NCI-H1105 (cell line): ENCODE data around the gene VAT1L.

Source experiments
- DNase-seq: peaks from one replicate; lab custom pipeline; 2025; lab: John Stamatoyannopoulos, UW

VAT1L gene

DNA sequence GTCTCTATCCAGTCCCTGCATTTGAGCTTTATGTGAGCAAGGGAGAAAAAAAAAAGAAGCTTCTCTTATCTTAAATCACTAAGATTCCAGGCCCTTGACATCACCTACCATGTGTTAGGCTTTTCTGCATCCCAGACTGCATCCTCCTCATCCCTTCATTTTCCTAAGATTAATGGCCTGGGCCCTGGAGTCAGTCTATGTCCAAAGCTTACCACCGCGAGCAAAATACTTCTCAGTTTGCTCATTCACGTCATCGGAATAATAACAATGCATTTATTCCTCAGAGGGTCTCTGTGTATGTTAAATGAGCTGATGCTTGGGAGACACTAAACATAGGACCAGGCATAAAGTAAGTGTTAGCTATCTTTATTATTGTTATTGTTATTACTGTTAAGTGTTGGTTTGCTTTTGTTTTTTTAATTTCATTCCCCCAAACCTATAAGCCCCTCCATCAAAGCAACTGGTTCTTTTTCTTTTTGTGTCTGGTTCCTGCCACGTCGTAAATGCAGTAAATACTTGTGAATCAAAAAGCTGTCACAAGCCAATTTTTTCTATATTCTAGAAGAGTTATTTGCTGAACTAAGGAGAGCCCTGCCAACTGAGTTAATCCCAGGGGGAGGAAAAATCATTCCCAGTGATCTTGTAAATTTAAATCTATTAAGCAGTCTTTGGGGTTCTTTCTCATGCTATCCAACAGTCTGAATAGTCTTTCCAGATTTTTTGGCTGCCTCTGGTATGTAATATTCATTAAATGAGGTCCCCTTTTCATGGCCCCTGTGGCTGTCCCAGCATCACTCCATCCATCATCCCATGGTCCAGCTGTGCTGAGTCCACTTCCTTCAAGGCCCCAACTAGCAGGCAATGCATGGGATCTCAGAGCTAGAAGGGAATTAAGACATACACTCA lies 46.5 kb downstream of the VAT1L start:
- DNase-seq = no peak

DNA sequence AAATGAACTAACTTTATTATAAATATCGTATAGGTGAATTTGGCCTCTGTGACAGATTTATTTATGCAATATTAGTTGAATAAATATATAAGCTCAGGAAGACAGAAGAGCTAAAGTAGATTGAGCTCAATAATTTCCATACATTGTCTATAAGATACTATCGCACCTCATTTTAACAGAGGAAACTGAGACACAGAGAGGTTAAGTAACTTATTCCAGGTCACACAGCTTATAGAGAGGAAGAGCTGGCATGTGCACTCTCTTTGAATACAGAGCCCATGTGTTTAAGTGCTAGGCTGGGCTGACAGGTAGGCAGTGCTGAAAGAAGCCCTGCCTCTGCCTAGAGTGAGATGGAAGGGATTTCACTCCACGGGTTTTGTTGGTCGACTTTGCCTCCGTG lies 48.4 kb downstream of the VAT1L start:
- no peak for DNase-seq

DNA sequence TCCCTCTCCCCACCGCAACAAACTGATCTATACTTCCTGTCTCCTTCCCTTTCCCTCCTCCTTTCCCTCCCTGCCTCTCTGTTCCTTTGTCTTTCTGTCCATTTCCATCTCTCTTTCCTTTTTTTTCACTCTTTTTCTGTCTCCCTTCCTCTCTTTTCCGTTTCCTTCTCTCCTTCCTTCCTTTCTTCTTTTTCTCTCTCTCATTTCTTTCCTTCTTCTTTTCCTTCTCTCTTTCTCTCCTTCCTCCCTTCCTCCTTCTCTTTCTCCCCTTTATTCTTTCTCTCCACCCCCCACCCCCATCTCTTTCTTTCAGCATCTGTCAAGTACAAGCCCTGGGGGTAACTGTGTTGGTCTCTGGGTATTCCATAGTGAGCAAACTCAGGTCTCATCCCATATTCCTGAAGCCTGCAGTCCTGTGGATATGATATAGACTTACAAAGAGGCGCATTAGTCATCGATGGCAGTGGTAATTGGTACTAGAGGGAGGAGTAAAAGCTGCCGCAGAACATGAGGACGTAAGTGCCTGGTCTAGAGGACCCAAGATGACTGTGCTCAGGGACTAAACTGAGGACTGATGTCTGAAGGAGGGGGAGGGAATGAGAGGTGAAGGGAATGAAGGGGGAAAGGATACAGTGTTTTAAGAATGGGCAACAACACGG lies 50.4 kb downstream of the VAT1L start:
- no peak for DNase-seq

DNA sequence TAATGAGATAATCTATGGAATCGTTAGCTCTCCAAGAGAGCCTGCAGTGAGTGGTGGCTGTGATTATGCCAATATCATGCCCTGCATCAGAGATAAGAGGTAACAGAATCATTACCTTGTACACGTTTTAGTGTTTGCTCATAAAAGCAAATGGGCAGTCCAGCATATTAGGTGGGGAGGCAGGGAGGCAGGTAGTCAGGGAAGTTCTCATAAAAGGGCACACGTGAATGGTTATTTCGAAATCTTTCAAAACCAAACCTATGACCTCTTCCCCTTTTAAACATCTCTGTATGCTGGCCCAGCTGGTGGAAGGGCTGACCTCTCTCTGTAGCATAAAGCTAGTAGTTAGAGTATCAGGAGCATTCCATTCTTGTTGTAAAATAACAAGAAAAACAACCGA lies 51.7 kb downstream of the VAT1L start:
- no peak for DNase-seq

DNA sequence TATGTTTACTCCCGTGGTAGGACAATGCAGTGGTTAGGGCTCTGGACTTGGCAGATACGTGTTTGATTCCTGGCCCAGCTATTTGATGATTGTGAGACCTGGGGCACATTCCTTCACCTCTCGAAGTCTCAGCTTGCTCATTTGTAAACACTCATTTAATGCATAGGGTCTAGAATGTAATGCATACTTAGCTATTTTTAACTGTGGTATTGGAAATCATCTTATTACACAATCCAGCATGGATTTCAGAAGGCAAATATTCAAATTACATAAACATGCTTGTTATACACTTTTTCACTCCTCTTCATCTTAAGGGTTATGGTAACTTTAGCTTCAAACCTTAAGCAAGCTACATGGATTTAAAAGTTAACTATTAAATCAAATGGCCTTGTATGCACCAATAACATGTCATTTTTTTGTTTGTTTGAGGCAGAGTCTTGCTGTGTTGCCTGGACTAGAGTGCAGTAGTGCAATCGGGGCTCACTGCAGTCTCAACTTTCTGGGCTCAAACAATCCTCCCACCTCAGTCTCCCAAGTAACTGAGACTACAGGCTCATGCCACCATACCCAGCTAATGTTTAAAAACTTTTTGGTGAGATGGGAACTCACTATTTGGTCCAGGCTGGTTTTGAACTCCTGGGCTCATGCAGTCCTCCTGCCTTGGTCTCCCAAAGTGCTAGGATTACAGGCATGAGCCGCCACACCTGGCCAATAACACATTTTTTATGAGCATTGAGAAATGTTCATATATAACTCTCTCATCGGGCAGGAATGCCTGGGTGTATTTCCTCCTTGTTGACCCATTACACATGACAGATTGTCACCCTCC lies 52.5 kb downstream of the VAT1L start:
- no peak for DNase-seq

DNA sequence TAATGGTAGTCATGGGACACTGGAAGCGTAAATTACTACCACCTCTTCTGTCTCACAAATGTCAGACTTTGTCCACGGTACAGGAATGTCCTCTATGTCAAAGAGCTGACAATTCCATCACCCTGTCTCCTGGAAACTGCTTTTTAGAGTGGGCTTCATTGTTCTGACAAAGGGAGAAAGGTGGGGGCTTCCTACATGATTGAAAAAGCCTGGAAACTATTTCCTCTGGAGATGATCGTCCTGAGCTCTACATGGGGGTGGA lies 53.1 kb downstream of the VAT1L start:
- no peak for DNase-seq

DNA sequence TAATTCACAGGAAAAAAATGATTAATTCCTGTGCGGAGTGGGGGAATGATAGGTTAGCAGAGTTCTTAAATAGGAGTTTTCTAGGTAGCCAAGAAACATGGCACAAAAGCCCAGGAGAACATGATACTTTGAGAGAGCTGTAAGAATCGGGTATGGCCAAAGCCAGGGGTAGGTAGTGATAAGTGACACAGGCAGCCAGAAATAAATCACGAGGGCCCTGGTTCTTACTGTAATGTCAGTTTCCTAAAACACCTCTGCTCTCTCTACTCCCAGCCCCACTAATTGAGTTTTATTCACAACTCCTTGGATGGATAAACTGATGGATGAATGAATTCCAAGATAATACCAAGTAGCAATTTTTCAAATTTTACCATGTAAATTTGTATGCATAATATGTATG lies 54.1 kb downstream of the VAT1L start:
- DNase-seq = no peak

DNA sequence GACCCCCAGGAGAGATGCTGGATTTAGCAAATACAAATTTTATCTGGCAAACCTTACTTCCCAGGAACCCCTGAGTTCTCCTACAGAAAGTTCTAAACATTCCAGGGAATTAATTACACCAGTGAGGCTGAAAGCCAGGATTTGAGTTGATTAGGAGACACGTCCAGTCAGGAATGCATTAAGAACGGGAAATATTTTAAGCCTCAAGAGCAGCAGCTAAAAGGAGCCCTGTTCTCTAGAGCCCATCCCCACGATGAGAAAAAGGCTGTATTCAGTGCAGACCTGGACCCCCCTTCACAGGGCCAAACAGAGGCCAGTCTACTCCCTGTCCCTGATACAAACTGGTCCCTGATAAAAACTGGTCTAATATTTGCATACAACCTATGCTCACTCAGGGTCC lies 55.0 kb downstream of the VAT1L start:
- DNase-seq = no peak

DNA sequence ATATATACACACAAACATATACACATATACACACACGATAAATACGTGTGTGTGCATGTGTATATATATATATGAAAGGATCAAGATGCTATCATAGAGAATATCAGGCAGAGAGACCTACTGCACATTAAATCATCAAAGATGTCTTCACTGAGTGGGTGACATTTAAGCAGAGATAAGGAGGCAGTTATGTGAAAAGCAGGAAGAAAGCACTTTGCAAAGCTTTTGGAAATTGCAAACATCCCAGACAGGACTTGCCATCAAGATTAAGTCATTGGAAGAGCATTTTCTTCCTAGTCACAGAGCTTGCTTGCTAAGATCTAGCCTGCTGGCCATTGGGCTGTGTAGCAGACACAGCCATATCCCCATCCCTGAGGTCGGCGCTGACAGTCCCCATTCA lies 56.4 kb downstream of the VAT1L start:
- no peak for DNase-seq

DNA sequence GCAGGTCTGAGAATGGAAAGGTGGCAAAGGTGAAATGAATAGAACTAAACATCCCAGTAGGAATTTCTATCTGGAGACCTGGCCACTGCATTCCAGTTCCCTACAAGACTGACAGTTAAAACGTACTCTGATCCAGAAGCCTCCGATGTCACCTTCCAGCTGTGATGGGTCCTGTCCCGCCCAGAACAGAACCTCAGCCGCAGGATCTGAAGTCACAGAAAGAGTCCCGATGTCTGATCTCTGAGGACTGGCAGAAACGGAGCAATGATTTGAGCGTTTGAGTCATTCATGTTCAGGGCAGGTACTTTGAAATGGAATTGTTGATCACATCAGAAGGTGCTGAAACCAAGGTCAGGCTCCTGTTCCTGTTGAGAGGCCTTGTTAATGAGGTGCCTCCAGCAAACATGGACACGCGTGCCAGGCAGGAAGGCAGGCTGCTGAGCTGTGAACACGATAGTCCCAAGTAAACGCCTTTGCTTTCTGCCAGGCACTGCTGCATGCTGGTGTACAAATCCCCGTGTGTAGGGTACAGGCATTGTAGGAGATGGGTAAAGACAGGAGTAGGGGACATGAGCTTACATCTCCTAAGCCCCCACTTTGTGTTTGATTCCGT lies 61.4 kb downstream of the VAT1L start:
- no peak for DNase-seq

DNA sequence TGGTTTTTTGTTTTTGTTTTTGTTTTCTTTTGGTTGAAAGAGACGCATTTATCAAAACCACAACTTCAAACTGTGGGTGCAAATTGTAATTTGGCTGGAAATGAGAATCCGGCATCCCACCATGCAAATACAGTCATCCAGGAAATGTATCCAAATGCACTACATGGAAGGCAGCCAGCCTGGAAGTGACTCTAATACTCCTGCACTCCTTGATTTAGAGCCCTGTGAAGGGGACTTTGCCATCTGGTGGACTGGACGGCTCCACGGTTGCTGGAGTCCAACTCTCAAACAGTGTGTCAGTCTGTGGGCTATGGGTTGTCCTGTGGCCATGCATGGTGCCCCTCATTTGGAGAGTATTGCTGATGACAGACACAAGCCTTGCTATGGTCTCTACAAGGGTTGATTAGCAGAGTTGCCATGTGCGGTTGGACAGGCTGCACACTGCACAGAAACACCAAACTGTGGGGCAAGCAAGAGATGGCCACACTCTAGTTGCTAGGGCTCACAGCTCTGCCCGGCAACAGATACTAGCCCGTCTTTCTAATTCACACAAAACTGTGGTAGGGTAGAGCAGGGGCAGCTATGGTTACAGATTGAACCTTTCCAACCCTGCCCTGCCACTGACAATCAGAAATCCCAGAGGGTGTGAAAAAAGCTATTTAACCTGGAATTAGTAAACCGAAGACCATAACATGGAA lies 62.4 kb downstream of the VAT1L start:
- no peak for DNase-seq

DNA sequence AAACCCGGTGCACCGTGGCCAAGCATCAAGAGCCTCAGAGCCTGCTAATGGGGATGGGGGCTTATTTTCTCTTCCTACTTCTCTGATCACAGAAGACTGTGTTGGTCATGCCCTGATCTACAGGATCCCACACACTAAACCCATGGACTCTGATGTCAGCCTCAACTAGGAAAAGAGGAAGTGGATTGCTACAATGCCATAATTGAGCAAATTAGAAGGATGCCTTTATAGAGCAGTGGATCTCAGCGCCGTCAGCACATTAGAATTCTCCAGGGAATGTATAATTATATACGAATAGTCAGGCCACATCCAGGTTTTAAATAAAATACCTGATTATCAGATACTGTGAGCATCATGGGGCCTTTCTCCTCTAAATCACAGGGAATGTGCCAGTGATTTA lies 64.8 kb downstream of the VAT1L start:
- no peak for DNase-seq

DNA sequence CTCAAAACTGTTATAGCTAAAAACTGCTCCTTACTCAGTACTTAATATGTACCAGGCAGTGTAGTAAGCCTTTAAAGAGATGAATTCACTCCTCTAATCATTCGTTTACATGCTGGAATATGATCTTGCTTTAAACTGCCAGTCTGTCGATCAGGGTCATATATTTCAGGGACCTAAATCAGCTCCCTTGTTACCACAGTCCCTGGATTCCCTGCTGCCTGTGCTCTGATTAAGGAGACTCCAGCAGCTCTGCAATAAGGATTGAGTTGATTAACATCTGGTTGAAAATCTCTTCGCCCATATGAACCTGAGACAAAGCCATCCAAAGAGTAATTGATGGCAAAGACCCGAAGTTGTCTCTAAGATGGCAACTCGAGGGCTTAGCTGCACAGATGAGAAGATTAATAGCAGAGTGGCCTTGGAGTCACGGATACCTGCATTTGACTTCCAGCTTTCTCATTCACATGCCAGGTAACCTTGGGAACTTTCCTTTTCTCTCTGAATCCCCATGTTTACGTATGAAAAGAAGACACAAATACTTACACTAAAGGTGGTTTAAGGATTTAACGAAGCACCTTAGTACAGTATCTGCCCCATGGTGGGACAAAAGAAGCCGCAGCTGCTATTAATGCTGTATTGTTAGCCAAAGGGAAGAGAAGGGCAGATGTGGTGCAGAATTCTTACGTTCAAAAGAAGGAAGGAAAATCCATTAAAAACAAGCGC lies 68.2 kb downstream of the VAT1L start:
- no peak for DNase-seq

DNA sequence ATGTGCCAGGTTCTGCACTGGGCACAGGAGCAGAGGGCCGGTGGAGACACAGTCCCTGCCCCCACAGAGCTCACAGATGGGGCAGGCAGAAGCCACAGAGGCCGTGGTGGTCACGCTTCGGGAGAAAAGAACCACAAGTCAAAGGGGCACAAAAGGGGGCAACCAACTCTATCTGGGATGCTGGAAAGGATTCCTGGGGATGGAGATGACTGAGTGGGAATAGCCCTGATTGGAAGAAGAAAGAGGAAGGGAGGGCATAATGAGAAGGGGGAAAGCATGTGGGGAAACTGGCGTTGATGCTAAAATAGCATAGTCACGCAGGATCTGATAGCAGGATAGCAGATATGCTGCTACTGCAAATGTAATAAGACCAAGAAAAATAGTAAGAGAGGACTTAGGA lies 69.7 kb downstream of the VAT1L start:
- DNase-seq = no peak

DNA sequence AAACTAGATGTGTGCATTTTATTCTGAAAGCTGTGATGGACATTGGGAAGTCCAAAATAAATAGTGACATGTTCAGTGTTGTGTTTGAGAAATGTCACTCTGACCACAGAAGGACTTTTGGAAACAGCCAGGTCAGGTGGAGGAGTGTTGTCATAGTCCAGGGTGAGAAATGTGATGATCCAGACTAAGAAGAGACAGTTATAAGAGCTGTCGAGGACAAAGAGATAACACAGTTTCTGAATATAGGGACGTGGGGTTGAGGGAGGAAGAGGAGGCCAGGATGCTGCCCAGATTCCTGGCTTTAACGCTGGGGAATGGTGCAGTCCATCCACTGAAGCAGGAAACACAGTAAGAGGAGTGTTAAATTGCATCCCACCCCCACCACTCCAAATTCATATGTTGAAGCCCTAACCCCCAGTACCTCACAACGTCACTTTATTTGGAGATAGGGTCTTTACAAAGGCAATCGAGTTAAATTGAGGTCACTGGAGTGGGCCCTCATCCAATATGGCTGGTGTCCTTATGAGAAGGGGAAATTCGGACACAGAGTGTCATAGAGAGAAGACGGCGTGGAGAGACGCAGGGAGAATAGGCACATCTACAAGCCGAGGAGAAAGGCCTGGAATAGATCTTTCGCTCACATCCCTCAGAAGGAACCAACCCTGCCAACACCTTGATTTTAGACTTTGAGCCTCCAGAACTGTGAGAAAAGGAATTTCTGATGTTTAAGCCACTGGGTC lies 71.3 kb downstream of the VAT1L start:
- DNase-seq = no peak

DNA sequence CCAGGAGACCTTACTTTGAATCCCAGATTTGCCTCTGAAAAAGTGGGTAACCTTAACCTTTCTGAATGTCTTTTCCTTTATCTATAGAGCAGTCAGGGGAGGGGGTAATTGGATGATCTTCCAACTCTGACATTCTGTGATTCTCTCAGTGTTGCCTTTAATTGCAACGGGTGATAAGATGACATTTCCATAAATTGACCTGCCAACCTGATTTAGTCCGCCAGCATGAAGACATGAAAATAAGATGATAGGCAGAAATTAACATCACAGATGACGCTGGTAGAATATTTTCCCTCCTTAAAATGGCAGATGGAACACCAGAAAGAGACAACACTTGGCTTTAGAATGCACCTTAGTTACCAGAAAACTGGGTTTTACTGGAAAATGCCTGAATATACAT lies 72.6 kb downstream of the VAT1L start:
- no peak for DNase-seq

DNA sequence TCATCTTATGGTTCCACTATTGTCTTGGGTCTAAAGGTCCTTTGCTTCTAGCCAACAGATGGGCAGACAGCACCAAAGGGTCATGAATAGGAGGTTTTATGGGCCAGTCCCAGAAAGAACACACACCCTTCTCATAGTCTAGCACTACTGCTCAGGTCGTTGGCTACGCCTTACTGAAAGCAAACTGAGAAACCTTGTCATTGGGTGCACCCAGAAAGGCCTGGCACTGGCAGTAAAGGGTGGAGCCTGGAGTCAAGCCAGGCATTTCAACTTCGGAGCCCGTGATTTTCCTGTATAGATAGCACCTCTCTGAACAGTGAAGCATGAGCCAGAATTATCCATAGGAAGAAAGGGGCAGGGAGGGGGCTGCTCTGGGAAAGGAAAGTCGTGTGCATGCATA lies 74.9 kb downstream of the VAT1L start:
- no peak for DNase-seq

DNA sequence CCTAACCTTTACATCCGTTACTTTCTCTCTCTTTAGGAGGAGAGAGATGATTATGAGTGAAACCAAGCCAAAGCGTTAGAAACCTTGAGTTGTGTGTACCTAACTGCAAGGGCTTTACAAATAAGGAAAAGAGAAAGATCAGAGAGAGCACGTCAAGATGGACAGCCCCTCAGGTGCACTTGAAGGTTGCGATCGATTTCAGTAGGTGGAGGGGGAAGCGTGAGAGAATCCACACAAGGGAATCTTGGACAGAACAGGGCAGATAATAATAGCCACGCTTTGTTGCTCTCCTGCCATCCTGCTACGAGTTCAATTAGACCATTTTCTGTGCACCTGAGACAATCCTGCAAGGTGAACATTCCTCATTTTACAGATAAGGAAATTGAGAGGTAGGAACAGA lies 78.4 kb downstream of the VAT1L start:
- no peak for DNase-seq

DNA sequence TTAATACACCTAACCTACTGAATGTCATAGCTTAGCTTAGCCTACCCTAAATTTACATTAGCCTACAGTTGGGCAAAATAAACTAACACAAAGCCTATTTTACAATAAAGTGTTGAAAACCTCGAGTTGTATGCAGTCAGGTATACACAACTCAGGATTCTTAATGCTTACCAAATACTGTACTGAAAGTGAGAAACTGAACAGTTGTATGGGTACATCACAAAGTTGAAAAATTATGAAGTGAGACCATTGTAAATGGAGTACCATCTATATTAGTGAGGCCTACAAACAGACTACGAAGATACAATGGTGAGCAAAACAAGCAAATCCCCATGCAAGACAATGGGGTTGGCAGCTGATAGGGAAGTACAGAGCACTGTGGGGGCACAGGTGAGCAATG lies 79.7 kb downstream of the VAT1L start:
- no peak for DNase-seq

DNA sequence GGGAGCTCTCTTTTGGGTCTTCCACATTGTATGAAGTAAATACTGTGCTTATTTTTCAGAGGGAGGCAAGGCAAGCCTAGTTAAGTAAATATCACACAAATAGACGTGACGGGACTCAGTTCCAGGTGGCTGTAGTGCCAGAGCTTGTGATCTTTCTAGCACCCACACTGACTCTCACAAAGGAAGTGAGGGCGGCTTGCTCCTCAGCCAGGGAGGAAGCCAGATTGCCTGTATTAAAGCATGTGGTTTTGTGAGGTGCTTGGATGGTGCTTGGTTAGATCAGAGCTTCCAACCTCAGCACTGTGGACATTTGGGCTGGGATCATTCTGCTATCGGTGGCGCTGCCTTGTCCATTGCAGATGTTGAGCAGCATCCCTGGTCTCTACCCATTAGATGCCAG lies 80.1 kb downstream of the VAT1L start:
- no peak for DNase-seq
